A549 (cell line): ENCODE data around the gene APOM. TPM values are rescaled to one million over a fixed set of nuclear protein-coding genes. Genes with fewer than 3 reads are reported as not detected.

Experiments used
- ATAC-seq, 2 experiments: fragments of 200-7000 bp in 1 of 2; fragments of >200 bp in 1 of 2; cut with Nextera tagmentation in 1 of 2; cut with Tn5 transposase in 1 of 2; 3 replicates each; pipeline versions ENCODE4 v1.8.0 to v1.9.1; 2018 to 2020; ENCODE audit warnings: mild to moderate bottlenecking in 1 of 2, moderate library complexity in 1 of 2
- CTCF ChIA-PET: fragments of 300-600 bp; sonication (Branson Sonifier 250); formaldehyde crosslinking; extraction: SDS; loops from one replicate; lab custom pipeline; 2021; ENCODE audit warnings: antibody characterized with exemption, inconsistent platforms; lab: Yijun Ruan, JAX
- POLR2A ChIA-PET: fragments of 350-600 bp; formaldehyde crosslinking; extraction: SDS; loops from one replicate; lab custom pipeline; 2021; ENCODE audit warnings: antibody characterized with exemption, inconsistent platforms; lab: Yijun Ruan, JAX
- DNase-seq, 2 experiments: peaks; one replicate each; pipeline versions ENCODE4 v3.0.0 to v3.0.0-alpha.2; 2011 to 2016; ENCODE audit warnings: low read depth in 1 of 2, low spot score in 1 of 2
- FAIRE-seq: peaks from 2 replicates; lab custom pipeline; 2011; peaks lifted over from hg19 to GRCh38; lab: Jason Lieb, UNC
- H3K27ac ChIP-seq, 2 experiments: fragments of >200 bp; sonication (Bioruptor Twin); formaldehyde crosslinking; 3 replicates each; pipeline ENCODE4 v1.5.1; 2016 to 2017
- H3K4me1 ChIP-seq: fragments of >200 bp; sonication (Bioruptor Twin); formaldehyde crosslinking; 3 replicates; pipeline ENCODE4 v1.6.1; 2016
- H3K4me2 ChIP-seq: fragments of >200 bp; sonication (Bioruptor Twin); formaldehyde crosslinking; 3 replicates; pipeline ENCODE4 v1.6.1; 2016
- H3K4me3 ChIP-seq: fragments of >200 bp; sonication (Bioruptor Twin); formaldehyde crosslinking; 3 replicates; pipeline ENCODE4 v1.5.1; 2016
- H3K9me3 ChIP-seq: fragments of >200 bp; sonication (Bioruptor Twin); formaldehyde crosslinking; 3 replicates; pipeline ENCODE4 v1.6.1; 2016
- CBX2 ChIP-seq: fragments of 200-600 bp; sonication (generic); IDR thresholded peaks from 2 replicates; pipeline ENCODE4 v1.6.1; 2016; ENCODE audit warnings: low read depth, mild to moderate bottlenecking, borderline replicate concordance
- CBX8 ChIP-seq: fragments of 200-600 bp; sonication (generic); IDR thresholded peaks from 2 replicates; pipeline ENCODE4 v1.6.1; 2016
- EHF ChIP-seq: fragments of 250-450 bp; sonication (Bioruptor Pico); IDR thresholded peaks from 2 replicates; pipeline ENCODE4 v1.5.0; 2020; ENCODE audit warnings: mild to moderate bottlenecking
- EHMT2 ChIP-seq: fragments of 200-600 bp; sonication (generic); IDR thresholded peaks from 2 replicates; pipeline ENCODE4 v1.6.1; 2016; ENCODE audit warnings: antibody characterized with exemption, low read depth, mild to moderate bottlenecking, moderate library complexity
- FOSL2 ChIP-seq, 2 experiments: fragments of 450-650 bp in 1 of 2; fragments of >200 bp in 1 of 2; sonication (Bioruptor Twin) in 1 of 2; formaldehyde crosslinking; IDR thresholded peaks; 2 replicates each; pipeline versions ENCODE4 v1.5.0 to v1.6.1; 2016 to 2020; ENCODE audit warnings: mild to moderate bottlenecking in 1 of 2, moderate library complexity in 1 of 2
- FOXS1 ChIP-seq: fragments of 250-450 bp; sonication (Bioruptor Pico); IDR thresholded peaks from 2 replicates; pipeline ENCODE4 v1.5.0; 2020; ENCODE audit warnings: mild to moderate bottlenecking, moderate library complexity
- HDAC2 ChIP-seq: fragments of 200-600 bp; sonication (generic); IDR thresholded peaks from 2 replicates; pipeline ENCODE4 v1.6.1; 2016
- HOXB13 ChIP-seq: fragments of 250-450 bp; sonication (Bioruptor Pico); IDR thresholded peaks from 2 replicates; pipeline ENCODE4 v1.5.0; 2020; ENCODE audit warnings: low read depth, mild to moderate bottlenecking, moderate library complexity
- JUNB ChIP-seq: fragments of >200 bp; sonication (Bioruptor Twin); formaldehyde crosslinking; IDR thresholded peaks from 2 replicates; pipeline ENCODE4 v1.6.1; 2016
- KDM1A ChIP-seq: fragments of 200-600 bp; sonication (generic); IDR thresholded peaks from 2 replicates; pipeline ENCODE4 v1.6.1; 2016; ENCODE audit warnings: low read depth, mild to moderate bottlenecking
- MAZ ChIP-seq: fragments of 150-350 bp; IDR thresholded peaks from 2 replicates; pipeline ENCODE4 v1.6.1; 2014; ENCODE audit warnings: antibody characterized with exemption, low read depth, low read length, borderline replicate concordance
- NPAS2 ChIP-seq: fragments of 250-450 bp; sonication (Bioruptor Pico); IDR thresholded peaks from 2 replicates; pipeline ENCODE4 v1.8.0; 2022; ENCODE audit warnings: mild to moderate bottlenecking, moderate library complexity, borderline replicate concordance
- RCOR1 ChIP-seq: fragments of 150-350 bp; IDR thresholded peaks from 2 replicates; pipeline ENCODE4 v1.6.1; 2014; ENCODE audit warnings: antibody characterized with exemption, low read length, low read depth
- SMC3 ChIP-seq: fragments of >200 bp; sonication (Bioruptor Twin); formaldehyde crosslinking; IDR thresholded peaks from 3 replicates; pipeline ENCODE4 v1.6.1; 2018; ENCODE audit warnings: inconsistent platforms
- TFCP2L1 ChIP-seq: fragments of 250-450 bp; sonication (Bioruptor Pico); IDR thresholded peaks from 2 replicates; pipeline ENCODE4 v1.5.0; 2021; ENCODE audit warnings: mild to moderate bottlenecking
- ZC3H11A ChIP-seq: fragments of 450-650 bp; IDR thresholded peaks from 2 replicates; pipeline ENCODE4 v1.6.1; 2014; ENCODE audit warnings: antibody characterized with exemption, mild to moderate bottlenecking
- WGBS: methylation state at CpG from one replicate; pipeline ENCODE4 v1.1.6; 2017; ENCODE audit errors: missing lambda C conversion rate; 5-methylcytosine and 5-hydroxymethylcytosine counted together
- polyA plus RNA-seq, 4 experiments: library from polyadenylated mRNA; depleted of rRNA in 3 of 4; stranded (reverse); fragments of >200 nt; fragmentation: RNase III in 1 of 4; extraction: RNeasy Plus Mini Kit Qiagen cat#74134 plus additional on column Dnase treatment in 1 of 4; gene quantifications; 2 replicates in 3 of 4; 3 replicates in 1 of 4; pipeline ENCODE4 v1.2.3, GENCODE V29; 2011 to 2017
- TF ChIP-seq, protein P1 (sequence below): fragments of >200 bp; sonication (Bioruptor Twin); formaldehyde crosslinking; IDR thresholded peaks from 3 replicates; pipeline ENCODE4 v1.5.1; 2016
- TF ChIP-seq, protein P2 (sequence below): fragments of 450-650 bp; IDR thresholded peaks from 2 replicates; pipeline ENCODE4 v1.6.1; 2014; ENCODE audit warnings: antibody characterized with exemption
- TF ChIP-seq, protein P3 (sequence below): IDR thresholded peaks from 2 replicates; pipeline ENCODE4 v1.6.1; 2012
- TF ChIP-seq, protein P4 (sequence below): fragments of 200-600 bp; sonication (generic); IDR thresholded peaks from 2 replicates; pipeline ENCODE4 v1.6.1; 2016; ENCODE audit warnings: antibody characterized with exemption, mild to moderate bottlenecking, moderate library complexity

APOM gene
- polyA plus RNA-seq, 2 of the 4 experiments (the other 2 are of a cell fraction): 1.5 to 2.6 TPM

DNA sequence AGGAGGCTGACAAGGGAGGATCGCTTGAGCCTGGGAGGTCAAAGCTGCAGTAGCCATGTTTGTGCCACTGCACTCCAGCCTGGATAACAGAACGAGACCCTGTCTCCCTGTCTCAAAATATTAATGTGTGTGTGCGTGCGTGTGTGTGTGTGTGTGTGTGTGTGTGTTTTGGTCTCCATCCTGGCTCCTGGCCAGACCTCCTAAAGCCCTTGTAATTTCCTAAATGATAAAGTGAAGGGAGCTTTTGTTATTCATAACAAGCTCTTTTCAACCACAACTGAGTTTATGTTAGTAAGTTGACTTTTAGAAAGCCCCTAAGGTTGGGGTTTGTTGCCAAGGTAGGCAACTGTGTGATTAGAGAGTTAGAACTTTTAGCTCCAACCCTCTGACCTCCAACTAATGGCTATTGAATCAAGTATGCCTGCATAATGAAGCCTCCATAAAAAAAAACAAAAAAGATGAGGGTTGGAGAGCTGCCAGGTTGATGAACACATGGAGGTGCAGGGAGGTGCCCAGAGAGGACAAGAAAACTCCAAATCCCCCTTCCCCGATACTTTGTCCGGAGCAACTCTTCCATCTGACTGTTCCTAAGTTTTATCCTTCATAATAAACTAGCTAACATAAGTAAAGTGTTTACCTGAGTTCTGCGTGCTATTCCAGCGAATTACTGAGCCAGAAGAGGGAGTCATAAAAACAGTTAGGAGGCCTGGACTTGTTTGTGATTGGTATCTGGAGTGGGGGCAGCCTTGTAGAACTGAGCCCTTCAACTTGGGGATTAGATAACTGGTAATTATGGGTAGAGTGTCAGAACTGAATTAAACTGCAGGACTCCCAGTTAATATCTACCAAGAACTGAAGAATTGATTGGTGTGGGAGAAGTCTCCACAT, 45.9 kb upstream of the APOM start:
- no peak overlapping the region for H3K4me2 ChIP-seq
- no peak overlapping the region for H3K27ac ChIP-seq
- DNase-seq: no peak
- FAIRE-seq: no peak
- TF ChIP-seq CBX8: no peak
- no peak for TF ChIP-seq EHMT2
- TF ChIP-seq, protein P1, sequence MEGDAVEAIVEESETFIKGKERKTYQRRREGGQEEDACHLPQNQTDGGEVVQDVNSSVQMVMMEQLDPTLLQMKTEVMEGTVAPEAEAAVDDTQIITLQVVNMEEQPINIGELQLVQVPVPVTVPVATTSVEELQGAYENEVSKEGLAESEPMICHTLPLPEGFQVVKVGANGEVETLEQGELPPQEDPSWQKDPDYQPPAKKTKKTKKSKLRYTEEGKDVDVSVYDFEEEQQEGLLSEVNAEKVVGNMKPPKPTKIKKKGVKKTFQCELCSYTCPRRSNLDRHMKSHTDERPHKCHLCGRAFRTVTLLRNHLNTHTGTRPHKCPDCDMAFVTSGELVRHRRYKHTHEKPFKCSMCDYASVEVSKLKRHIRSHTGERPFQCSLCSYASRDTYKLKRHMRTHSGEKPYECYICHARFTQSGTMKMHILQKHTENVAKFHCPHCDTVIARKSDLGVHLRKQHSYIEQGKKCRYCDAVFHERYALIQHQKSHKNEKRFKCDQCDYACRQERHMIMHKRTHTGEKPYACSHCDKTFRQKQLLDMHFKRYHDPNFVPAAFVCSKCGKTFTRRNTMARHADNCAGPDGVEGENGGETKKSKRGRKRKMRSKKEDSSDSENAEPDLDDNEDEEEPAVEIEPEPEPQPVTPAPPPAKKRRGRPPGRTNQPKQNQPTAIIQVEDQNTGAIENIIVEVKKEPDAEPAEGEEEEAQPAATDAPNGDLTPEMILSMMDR: no peak
- TF ChIP-seq HDAC2: no peak
- TF ChIP-seq TFCP2L1 (CRISPR knock-in tag): no peak
- H3K4me3 ChIP-seq: no peak overlapping the region
- no peak for ATAC-seq
- 72% methylated on average over 8 of the region's 8 CpGs for WGBS
- CTCF ChIA-PET: interaction anchor here (0.9 to 3.0 kb wide), 6 partner anchors 11 to 117 kb away, joined by 3 to 28 read pairs (median 4); partner anchors contain the start of gene NCR3
- H3K9me3 ChIP-seq: no peaks in the 10 kb centered on the region
- H3K4me1 ChIP-seq: no peaks in the 10 kb centered on the region
- POLR2A ChIA-PET: no interaction called here

DNA sequence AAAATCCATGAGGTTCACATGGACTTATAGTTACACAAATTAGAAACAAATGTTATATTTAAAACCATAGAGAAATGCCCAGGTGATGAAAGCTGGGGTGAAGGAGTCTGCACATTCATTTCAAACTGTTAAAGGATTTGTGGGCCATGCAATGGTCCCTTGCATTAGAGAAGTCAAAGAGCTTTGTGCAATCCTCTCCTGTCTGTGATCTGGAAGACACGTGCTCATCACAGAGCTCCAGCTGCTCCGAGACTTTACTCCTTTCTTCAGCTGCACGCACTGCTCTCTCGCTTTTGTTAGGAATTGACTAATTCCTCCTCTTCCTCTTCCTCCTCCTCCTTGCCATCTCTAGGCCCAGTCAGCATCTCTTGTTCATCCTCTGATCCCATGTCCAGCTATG, 44.7 kb upstream of the APOM start:
- no peak for TF ChIP-seq FOSL2 (IDR thresholded peaks at IDR 0.05)
- no peak for TF ChIP-seq FOSL2 (CRISPR knock-in tag; IDR thresholded peaks at IDR 0.05)
- no peak for TF ChIP-seq CBX2
- TF ChIP-seq, protein P2, sequence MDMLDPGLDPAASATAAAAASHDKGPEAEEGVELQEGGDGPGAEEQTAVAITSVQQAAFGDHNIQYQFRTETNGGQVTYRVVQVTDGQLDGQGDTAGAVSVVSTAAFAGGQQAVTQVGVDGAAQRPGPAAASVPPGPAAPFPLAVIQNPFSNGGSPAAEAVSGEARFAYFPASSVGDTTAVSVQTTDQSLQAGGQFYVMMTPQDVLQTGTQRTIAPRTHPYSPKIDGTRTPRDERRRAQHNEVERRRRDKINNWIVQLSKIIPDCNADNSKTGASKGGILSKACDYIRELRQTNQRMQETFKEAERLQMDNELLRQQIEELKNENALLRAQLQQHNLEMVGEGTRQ: no peak
- TF ChIP-seq SMC3: no peak
- 83% methylated on average over 4 of the region's 4 CpGs for WGBS

DNA sequence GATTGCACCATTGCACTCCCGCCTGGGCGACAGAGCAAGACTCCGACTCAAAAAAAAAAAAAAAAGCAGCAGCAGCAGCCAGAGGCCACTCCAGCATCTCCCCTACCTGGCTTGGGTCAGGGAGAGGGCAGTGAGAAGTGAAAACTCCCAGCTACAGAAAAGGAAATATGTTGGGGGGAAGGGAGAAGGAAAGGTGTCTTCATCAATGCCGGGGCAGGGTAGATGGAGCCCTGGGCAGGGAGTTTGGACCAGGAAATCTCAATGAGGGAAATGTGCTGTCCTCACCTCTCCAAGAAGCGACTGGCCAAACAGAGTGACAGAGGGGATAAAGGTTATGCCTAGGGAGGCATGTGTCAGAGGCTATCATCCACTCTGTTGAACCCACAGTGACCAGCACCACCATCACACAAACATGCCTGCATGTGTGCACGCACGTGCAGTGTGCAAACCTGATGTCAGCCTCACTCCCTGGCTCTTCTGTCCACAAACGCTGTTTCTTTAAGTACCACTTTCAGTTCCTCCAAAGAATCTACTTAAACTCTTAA, 41.5 kb upstream of the APOM start:
- no peak overlapping the region for H3K4me3 ChIP-seq
- no peak for FAIRE-seq
- no peak for ATAC-seq
- no peak for DNase-seq
- TF ChIP-seq KDM1A: no peak
- TF ChIP-seq JUNB: no peak
- WGBS: 83% methylated on average over 8 of the region's 8 CpGs
- H3K4me1 ChIP-seq: no peaks in the 10 kb centered on the region
- ChIA-PET CTCF (interaction anchor here (1.6 to 2.6 kb wide), 3 partner anchors 15 to 68 kb away, joined by 4 to 19 read pairs (median 5); partner anchors contain the start of gene ATP6V1G2), POLR2A (no interaction called here)
- no peak overlapping the region for H3K4me2 ChIP-seq
- H3K9me3 ChIP-seq: no peaks in the 10 kb centered on the region
- no peak overlapping the region for H3K27ac ChIP-seq

More for the DNA sequence above, 44.7 kb upstream of the APOM start:
- ATAC-seq: no peak
- no peaks in the 10 kb centered on the region for H3K4me1 ChIP-seq
- ChIA-PET CTCF (interaction anchor here (0.5 to 3.0 kb wide), 6 partner anchors 12 to 597 kb away, joined by 3 to 28 read pairs (median 4); partner anchors contain the start of gene NCR3), POLR2A (no interaction called here)
- no peak for FAIRE-seq
- no peaks in the 10 kb centered on the region for H3K9me3 ChIP-seq
- H3K4me2 ChIP-seq: no peak overlapping the region
- DNase-seq: no peak
- H3K27ac ChIP-seq: no peak overlapping the region
- no peak overlapping the region for H3K4me3 ChIP-seq

DNA sequence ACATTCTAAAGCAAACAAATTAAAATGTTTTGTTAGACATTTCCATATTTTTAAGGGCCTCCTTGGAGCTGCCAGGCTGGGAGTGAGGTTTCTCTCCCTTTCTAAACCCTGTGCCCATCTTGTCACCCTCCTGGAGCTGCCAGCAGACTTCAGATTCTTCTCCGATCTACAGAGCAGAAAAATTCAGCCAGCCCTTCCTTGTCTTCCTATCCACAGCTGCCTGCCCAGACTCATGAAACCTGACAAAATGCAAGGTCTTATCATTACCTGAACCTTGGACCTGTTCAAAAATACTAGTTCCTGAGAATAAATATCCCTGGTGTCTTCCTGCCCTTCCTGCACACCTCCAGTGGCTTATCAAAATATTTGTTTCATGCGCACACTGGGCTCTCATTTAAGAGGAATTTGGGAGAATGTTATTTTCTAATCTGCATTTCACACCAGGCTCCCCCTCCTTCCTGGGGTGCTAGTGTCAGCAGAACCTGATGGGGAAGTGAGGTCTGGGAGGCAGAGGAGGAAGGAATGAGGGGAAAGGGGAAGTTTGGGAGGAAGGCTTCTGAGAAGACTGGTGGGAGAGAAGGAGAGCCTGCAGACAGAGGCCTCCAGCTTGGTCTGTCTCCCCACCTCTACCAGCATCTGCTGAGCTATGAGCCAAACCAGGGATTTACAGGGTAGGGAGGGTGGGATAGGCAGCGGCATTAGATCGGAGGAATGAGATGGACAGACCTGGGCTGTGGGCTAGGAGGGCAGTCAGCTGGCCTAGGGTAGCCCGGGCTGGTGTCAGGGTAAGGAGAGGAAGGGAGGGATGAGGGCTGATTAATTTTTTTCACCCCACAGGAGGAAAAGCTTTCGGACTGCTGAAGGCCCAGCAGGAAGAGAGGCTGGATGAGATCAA, 40.8 kb upstream of the APOM start, which contains the start of gene AIF1:
Gene AIF1 (plus strand): TSS at position 551 of the 895 bp plus-strand sequence. CDS start 96 bp downstream, at position 647.
- H3K4me2 ChIP-seq: no peak within 1 kb of the TSS
- 81% methylated on average over 6 of the region's 6 CpGs for WGBS
- ATAC-seq (no peak), DNase-seq (no peak), FAIRE-seq (no peak)
- H3K4me1 ChIP-seq: peaks cover 4% of the 10 kb centered on the region; the same call in 2 of the 3 replicates
- POLR2A ChIA-PET: no interaction called here
- H3K27ac ChIP-seq: no peak within 1 kb of the TSS
- CTCF ChIA-PET: interaction anchor here (0.9 to 2.6 kb wide), 3 partner anchors 16 to 69 kb away, joined by 4 to 19 read pairs (median 5); partner anchors contain the start of gene ATP6V1G2
- H3K4me3 ChIP-seq: no peak within 1 kb of the TSS
- no peaks in the 10 kb centered on the region for H3K9me3 ChIP-seq
- no peak for TF ChIP-seq ZC3H11A
- no peak for TF ChIP-seq FOXS1
- TF ChIP-seq RCOR1: no peak
- TF ChIP-seq CBX8: no peak
- TF ChIP-seq, protein P3, sequence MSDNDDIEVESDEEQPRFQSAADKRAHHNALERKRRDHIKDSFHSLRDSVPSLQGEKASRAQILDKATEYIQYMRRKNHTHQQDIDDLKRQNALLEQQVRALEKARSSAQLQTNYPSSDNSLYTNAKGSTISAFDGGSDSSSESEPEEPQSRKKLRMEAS: no peak
- no peak for TF ChIP-seq HOXB13 (CRISPR knock-in tag)
- TF ChIP-seq NPAS2 (CRISPR knock-in tag): no peak
- no peak for TF ChIP-seq MAZ
- TF ChIP-seq EHF: no peak
- TF ChIP-seq, protein P4, sequence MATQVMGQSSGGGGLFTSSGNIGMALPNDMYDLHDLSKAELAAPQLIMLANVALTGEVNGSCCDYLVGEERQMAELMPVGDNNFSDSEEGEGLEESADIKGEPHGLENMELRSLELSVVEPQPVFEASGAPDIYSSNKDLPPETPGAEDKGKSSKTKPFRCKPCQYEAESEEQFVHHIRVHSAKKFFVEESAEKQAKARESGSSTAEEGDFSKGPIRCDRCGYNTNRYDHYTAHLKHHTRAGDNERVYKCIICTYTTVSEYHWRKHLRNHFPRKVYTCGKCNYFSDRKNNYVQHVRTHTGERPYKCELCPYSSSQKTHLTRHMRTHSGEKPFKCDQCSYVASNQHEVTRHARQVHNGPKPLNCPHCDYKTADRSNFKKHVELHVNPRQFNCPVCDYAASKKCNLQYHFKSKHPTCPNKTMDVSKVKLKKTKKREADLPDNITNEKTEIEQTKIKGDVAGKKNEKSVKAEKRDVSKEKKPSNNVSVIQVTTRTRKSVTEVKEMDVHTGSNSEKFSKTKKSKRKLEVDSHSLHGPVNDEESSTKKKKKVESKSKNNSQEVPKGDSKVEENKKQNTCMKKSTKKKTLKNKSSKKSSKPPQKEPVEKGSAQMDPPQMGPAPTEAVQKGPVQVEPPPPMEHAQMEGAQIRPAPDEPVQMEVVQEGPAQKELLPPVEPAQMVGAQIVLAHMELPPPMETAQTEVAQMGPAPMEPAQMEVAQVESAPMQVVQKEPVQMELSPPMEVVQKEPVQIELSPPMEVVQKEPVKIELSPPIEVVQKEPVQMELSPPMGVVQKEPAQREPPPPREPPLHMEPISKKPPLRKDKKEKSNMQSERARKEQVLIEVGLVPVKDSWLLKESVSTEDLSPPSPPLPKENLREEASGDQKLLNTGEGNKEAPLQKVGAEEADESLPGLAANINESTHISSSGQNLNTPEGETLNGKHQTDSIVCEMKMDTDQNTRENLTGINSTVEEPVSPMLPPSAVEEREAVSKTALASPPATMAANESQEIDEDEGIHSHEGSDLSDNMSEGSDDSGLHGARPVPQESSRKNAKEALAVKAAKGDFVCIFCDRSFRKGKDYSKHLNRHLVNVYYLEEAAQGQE: no peak
